Coronary artery (tissue), 2 donors: ENCODE data around the gene OR6J1.

Experiments used
- DNase-seq: peaks from one replicate; pipeline ENCODE4 v3.0.0-alpha.2; 2017; ENCODE audit warnings: low spot score
- H3K27ac ChIP-seq, 2 donors: fragments of 200-600 bp; sonication (generic); one replicate each; pipeline ENCODE4 v1.5.1; 2016 to 2019
- H3K4me3 ChIP-seq: fragments of 200-600 bp; sonication (generic); 2 replicates; pipeline ENCODE4 v1.5.1; 2016; ENCODE audit warnings: mild to moderate bottlenecking, moderate library complexity
- TF ChIP-seq, protein P1 (sequence below): fragments of 200-600 bp; sonication (generic); IDR thresholded peaks from one replicate; pipeline ENCODE4 v1.5.1; 2019; ENCODE audit warnings: antibody characterized with exemption

Gene OR6J1

DNA sequence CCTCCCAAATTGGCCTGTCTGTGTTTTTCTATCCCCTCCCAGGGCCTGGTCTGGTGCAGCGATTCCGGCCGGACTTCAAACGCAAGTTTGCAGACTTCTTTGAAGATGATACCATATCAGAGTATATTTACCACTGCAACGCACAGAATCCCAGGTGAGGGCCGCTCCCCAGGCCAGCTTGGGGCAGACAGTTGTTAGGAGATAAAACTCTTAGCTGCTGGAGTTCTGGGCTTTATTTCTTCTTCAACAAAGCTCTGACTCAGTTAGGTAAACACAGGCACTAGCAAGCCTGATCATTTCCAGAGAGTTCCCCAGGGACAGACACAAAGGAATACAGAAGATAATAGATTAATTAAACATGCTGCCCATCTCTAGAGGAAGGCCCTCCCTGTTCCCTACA, 37.8 kb downstream of the OR6J1 start:
- DNase-seq: no peak
- TF ChIP-seq, protein P1, sequence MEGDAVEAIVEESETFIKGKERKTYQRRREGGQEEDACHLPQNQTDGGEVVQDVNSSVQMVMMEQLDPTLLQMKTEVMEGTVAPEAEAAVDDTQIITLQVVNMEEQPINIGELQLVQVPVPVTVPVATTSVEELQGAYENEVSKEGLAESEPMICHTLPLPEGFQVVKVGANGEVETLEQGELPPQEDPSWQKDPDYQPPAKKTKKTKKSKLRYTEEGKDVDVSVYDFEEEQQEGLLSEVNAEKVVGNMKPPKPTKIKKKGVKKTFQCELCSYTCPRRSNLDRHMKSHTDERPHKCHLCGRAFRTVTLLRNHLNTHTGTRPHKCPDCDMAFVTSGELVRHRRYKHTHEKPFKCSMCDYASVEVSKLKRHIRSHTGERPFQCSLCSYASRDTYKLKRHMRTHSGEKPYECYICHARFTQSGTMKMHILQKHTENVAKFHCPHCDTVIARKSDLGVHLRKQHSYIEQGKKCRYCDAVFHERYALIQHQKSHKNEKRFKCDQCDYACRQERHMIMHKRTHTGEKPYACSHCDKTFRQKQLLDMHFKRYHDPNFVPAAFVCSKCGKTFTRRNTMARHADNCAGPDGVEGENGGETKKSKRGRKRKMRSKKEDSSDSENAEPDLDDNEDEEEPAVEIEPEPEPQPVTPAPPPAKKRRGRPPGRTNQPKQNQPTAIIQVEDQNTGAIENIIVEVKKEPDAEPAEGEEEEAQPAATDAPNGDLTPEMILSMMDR: no peak
- H3K4me3 ChIP-seq: no peak overlapping the region
- no peak overlapping the region for H3K27ac ChIP-seq

DNA sequence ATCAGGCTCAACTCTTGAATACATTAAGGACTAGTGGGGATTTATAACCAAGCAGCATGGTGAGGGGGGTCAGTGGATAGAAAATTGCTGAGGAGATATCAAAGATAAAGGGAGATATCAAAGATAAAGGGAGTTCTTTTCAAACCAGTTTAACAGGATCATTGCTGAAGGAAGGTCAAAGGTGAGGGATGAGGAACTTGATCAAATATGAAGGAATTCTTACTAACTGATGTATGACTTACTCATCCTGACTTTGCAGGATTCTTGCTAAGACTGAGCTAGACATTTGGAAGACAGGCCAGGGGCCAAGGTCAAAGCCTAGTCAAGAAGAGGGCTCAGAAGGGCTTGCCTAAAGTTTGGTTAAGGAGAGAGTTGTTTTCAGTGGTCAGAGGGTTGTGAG, 41.3 kb downstream of the OR6J1 start:
- no peak for DNase-seq
- Histone ChIP-seq H3K4me3 (no peak overlapping the region), H3K27ac (no peak overlapping the region)
- TF ChIP-seq, protein P1: no peak

DNA sequence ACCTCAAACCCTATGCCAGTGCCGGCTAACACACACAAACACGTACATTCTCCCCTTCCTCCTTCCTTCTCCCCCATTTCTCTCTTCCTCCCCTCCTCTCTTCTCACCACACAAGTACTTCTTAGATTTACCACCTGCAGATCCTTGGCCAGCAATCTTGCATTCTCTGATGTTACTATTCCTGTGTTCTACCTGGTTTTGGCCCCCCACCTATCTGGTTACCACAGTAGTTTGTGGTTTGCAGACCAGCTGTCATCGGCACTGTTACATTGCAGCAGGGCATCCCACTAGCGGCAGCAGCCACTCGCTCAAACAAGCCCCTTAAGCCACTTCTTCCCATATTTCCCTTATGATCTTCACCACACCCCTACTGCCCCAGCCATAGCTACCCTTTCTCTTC, 42.2 kb downstream of the OR6J1 start:
- Histone ChIP-seq H3K4me3 (no peak overlapping the region), H3K27ac (no peak overlapping the region)
- no peak for DNase-seq
- TF ChIP-seq, protein P1: no peak

DNA sequence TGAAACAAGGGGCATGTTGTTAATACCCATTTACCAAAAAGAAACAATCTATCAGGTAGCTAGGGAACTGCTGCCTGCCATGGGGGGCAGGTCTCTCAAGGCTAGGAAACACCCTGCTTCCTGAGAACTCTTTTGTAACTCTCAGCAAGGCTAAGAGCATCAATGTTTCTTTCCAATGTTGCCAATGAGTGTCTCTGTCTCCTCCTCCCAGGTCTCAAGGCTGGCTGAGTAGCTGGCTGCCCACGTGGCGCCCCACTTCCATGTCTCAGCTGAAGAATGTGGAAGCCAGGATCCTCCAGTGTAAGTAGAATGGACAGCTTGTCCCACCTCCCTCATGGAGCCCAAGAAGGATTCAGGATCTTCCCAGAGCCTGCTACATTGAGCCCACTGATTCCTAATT, 42.7 kb downstream of the OR6J1 start:
- Histone ChIP-seq H3K4me3 (no peak overlapping the region), H3K27ac (no peak overlapping the region)
- TF ChIP-seq, protein P1: no peak
- no peak for DNase-seq

DNA sequence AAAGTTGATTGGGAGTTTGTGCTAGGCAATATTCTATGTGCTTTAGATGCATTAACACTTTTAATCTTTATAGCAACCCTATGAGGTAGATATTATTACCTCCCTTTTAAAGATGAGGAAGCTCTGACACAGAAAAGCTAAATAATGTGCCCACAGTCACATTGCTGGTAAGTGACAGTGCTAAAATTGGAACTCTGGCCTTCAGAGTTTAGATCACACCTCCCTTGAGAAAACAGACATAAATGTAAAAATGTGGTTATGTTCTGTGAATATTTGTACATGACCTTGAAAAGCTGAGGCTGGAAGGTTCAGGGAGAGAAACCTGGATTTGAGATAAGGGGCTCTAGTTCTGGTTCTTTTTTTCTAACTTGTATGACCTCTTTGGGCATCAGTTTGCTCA, 44.1 kb downstream of the OR6J1 start:
- H3K4me3 ChIP-seq: peak overlapping the region; percentile 82
- TF ChIP-seq, protein P1: no peak
- no peak overlapping the region for H3K27ac ChIP-seq
- DNase-seq: no peak

DNA sequence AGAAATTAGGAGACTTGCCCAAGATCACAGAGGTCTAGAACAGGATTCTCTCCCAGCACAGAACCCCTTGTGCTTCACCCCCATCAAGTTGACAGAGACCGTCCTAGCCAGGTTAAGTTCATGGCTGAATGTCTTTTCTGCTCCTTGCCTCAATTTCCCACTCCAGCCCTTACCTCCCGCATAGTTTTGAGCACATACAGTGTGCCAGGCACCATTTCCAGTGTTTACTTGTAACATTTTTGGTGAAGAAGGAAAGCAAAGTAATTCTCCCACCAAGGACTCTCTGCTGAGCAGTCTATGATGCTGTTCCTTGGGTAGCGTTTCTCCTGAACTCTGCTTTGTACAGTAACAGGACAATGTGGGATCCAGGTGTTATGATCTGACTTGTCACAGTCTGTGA, 44.8 kb downstream of the OR6J1 start:
- DNase-seq: no peak
- H3K27ac ChIP-seq: peak overlapping the region; percentile 80 to 88
- TF ChIP-seq, protein P1: no peak
- H3K4me3 ChIP-seq: peak overlapping the region; percentile 82

DNA sequence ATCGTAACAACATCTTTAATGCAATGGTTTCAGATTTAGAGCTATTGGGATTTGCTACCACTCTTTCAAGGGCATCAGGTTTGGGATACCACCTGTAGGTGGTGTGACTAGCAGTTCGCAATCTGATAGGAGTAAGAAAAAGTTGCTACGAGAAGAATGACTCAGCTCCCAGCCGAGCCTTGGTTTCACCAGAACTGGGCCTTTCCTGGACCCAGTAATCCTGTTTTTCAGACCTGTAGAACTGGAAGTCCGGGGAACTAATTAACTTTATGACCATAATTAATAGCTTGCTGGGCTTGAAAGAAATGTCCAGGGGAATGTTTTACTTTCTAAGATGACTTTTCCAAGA, 45.3 kb downstream of the OR6J1 start:
- Histone ChIP-seq H3K4me3 (peak overlapping the region; percentile 82), H3K27ac (peak overlapping the region; percentile 80 to 88)
- TF ChIP-seq, protein P1: no peak
- DNase-seq: no peak
